Astrocyte (in vitro differentiated cells and primary cell): ENCODE measurements around the gene SPSB3.

Experiments
- EZH2 ChIP-seq: IDR thresholded peaks from 2 replicates; pipeline ENCODE4 v1.6.1; 2012; ENCODE audit warnings: mild to moderate bottlenecking, low read length, inconsistent platforms; ENCODE audit not compliant: insufficient read depth
- TF ChIP-seq, protein P1 (sequence below): IDR thresholded peaks from 2 replicates; pipeline ENCODE4 v1.5.1; 2011; ENCODE audit warnings: low read depth, mild to moderate bottlenecking, inconsistent platforms, low read length, moderate library complexity; ENCODE audit not compliant: insufficient read depth

DNA sequence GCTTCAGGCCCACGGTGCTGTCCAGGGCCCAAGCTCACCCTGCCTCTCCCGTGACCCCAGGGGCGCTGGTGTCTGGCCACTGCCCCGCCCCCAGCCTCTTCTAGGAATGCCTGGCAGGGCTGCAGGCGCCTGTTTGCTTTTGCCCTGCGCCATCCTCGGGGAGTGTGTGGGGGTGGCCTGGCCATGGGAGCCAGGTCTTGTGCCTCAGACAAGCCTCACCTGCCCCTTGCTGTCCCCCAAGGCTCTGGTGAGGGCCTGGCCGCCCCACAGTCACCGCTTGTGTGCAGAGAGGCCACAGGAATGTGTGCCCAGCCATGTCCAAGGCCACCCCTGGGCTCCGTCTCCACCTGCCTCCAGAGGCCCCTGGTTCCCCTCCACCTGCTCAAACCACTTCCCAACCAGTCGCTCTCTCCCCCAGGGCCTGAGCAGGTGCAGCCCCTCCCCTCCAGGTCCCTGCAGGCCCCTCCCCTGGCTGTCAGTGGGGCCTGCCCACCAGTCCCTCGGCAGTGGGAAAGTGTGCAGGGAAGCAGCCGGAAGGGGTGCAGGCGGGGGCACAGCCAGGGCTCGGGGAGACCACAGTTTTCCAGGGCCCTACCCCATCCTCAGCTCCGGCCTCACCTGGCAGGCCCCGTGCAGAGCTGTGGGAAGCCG is 12.0 kb upstream of the SPSB3 start:
- TF ChIP-seq, protein P1, sequence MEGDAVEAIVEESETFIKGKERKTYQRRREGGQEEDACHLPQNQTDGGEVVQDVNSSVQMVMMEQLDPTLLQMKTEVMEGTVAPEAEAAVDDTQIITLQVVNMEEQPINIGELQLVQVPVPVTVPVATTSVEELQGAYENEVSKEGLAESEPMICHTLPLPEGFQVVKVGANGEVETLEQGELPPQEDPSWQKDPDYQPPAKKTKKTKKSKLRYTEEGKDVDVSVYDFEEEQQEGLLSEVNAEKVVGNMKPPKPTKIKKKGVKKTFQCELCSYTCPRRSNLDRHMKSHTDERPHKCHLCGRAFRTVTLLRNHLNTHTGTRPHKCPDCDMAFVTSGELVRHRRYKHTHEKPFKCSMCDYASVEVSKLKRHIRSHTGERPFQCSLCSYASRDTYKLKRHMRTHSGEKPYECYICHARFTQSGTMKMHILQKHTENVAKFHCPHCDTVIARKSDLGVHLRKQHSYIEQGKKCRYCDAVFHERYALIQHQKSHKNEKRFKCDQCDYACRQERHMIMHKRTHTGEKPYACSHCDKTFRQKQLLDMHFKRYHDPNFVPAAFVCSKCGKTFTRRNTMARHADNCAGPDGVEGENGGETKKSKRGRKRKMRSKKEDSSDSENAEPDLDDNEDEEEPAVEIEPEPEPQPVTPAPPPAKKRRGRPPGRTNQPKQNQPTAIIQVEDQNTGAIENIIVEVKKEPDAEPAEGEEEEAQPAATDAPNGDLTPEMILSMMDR: no peak
- TF ChIP-seq EZH2: no peak
